Measurements from ENCODE around the gene RAB3B. TPM values are rescaled to one million over a fixed set of nuclear protein-coding genes. Genes with fewer than 3 reads are reported as not detected.

Gene RAB3B
- total and polyA plus RNA-seq, 9 of the 15 experiments (the other 6 are each of a cell fraction or from before 2014, with no cell fraction given) = 0.07 to 0.47 (median 0.27) TPM

- no peak for TF ChIP-seq ZFP91 (CRISPR knock-in tag; IDR thresholded peaks at IDR 0.05)
- no peak for TF ChIP-seq ZBTB1 (CRISPR knock-in tag; IDR thresholded peaks at IDR 0.05; ENCODE audit: borderline replicate concordance, low read depth)
- TF ChIP-seq ZNF561 (CRISPR knock-in tag; conservative IDR thresholded peaks at IDR 0.05) = no peak
- peak; percentile 50; the same call in 1 of the 2 replicates for TF ChIP-seq ZNF395 (CRISPR knock-in tag; IDR thresholded peaks at IDR 0.05)
- peak; percentile 98 for TF ChIP-seq MAFG (tag; conservative IDR thresholded peaks at IDR 0.05)
- no peak for TF ChIP-seq SFPQ (IDR thresholded peaks at IDR 0.05; ENCODE audit: low read depth, low read length)
- peak; percentile 84 for TF ChIP-seq SMARCA4 (IDR thresholded peaks at IDR 0.05)
- no peak for TF ChIP-seq MYBL2 (IDR thresholded peaks at IDR 0.05; ENCODE audit: low read depth)
- no peak for TF ChIP-seq MYBL2 (CRISPR knock-in tag; IDR thresholded peaks at IDR 0.05; ENCODE audit: borderline replicate concordance)
- peak; percentile 24 for TF ChIP-seq TAF9B (IDR thresholded peaks at IDR 0.05; ENCODE audit: partially characterized antibody)
- peak; percentile 62; the same call in 1 of the 2 replicates for TF ChIP-seq CHAMP1 (IDR thresholded peaks at IDR 0.05)
These were observed 26.8 kb downstream of the RAB3B start (continued) for GRCh38 chr1:51963592-51964308.
